ENCODE results near the gene DGKH.

DGKH gene

DNA sequence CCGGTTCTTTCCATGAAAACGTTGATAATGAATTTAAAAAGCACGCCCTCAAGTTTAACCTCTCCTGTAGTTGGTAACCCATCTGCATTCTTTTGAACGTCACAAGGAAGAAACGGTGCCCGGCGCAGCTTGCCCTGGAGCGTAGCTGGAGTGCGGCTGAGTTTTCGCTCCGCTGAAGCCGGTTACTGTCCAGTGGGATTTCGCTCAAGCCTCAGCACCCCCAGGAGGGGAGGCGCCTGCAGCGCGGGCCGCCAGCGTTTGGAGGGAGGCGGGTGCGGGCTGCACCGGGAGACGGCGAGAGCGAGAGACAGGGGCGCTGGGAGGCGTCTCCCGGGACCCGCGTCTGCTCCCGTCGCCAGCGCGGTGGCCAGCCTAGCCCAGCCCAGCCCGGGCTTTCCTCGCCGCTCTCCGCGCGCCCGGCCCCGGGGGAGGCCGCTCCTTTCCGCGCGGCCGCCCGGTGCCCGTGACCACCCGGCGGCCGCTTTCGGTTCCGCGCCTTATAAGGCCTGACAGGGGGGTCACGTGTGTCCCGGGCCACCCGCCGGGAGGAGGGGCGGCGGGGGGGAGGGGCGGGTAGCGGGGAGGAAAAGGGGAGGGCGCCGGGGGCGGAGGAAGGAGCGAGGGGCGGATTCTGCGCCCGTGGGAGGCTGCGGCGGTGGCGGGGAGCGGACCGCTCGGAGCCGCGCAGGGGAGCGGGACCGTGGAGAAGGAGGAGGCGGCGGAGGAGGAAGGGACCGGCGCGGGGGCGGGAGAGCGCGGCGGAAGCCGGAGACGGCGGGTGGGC, 8.3 kb upstream of the DGKH start:
- peak; percentile 82 to 83 for DNase-seq (ENCODE audit: low read depth in 2 of 2)

DNA sequence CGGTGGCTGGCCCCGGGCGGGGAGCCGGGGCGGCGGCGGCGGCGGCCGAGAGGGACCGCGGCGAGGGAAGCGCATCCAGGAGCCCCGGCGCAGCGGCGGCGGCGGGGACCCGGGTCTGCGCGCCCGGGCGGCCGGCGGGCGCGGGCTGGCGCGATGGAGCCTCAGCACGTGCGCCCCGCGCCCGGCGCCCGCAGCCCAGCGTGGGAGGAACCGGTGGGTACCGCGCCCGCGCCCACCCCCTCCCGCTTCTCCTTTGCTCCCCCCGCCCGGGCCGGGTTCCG, 7.8 kb upstream of the DGKH start:
- no peak for DNase-seq (ENCODE audit: low read depth in 2 of 2)

DNA sequence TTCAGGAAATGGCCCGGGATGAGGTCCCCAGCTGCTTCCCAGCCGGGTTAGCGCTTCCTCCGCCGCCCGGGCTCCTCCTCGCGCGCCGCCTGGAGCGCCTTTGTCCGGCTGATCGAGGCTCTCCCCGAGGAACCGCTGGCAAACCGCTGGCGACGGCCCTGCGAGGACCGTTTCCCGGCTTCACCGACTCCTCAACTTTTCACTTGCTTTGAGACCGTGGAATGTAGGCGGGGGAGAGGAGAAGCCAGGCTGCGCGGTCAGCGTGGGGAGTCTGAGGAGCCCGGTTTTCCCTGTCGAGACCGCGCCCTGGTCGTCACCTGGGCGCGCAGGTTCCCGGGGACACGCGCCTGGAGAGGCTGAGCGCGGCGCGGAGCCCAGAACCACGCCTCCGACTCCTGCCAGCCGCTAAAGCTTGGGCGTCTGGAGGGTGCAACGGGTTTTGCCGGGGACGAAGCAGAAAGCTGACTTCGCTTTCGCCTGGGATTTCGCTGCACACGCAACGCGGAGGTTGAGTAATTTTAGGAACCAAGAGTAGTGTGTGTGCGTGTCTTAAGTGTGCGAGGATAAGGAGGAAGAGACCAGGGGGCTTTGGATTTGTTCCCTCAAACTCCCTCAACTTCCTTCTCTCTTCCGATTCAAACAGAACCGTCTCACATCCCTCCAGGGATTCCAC, 7.3 kb upstream of the DGKH start:
- DNase-seq (ENCODE audit: low read depth in 2 of 2), result no peak

DNA sequence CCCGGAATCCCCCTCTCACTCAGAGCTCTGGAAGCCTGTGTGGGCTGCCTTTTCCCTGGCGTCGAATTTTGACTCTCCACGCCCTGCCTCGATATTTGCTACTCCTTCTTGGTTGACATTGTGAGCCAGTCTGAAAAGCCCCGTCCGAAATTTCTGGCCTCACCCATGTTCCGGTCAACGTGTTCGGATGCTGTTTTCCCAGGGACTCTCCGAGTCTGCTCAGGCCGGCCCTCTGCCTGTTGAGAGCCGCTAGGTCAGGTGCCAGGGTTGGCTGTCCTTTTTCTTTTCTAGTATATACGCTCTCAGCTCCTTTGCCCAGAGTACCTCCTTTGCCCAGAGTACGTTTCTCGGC, 6.8 kb upstream of the DGKH start:
- DNase-seq (ENCODE audit: low read depth in 2 of 2), result no peak

- no peak for DNase-seq (ENCODE audit: low read depth in 2 of 2)
Observed at GRCh38 chr13:42043676-42044075, 4.8 kb upstream of the DGKH start.

GRCh38 chr13:42046448-42046847, 2.0 kb upstream of the DGKH start:
- no peak for DNase-seq (ENCODE audit: low read depth in 2 of 2)

DNA sequence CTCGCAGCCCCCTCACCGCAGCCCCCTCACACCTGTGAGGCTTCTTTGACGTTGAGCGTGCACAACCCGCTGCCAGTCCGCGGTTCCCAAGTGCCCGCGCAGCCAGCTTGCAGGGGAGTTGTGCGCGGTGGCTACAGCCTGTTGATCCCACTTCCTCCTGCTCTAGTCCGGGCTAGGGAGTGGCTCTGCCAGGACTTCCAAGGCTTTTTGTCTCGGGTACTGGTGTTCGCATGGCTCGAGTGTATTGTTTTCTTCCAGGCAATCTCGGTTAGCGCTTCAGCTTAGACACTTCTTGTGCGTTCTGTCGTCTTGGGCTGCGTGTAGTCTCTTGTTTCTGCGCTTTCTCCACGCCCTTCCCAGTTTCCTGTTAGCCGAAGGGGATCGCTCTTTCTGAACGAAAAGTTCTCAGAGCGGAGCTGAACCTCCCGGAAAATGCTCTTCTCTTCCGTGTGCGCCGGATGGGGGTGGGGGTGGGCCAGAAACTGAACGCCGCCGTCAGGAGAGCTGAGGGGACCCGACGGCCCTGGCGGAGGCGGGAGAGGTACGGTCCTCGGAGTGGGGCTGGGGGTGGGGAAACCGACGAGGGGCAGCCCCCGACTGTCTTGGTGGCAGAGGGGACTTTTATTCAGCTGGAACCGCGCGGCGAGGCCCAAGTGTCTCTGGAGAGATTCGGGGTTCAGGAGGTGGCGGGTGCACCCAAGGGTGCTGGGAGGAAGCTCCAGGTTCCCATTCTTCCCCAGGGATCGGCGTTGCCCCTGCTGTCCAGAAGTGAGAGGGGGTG, 697 bp upstream of the DGKH start:
- no peak for DNase-seq (ENCODE audit: low read depth in 2 of 2)

DNA sequence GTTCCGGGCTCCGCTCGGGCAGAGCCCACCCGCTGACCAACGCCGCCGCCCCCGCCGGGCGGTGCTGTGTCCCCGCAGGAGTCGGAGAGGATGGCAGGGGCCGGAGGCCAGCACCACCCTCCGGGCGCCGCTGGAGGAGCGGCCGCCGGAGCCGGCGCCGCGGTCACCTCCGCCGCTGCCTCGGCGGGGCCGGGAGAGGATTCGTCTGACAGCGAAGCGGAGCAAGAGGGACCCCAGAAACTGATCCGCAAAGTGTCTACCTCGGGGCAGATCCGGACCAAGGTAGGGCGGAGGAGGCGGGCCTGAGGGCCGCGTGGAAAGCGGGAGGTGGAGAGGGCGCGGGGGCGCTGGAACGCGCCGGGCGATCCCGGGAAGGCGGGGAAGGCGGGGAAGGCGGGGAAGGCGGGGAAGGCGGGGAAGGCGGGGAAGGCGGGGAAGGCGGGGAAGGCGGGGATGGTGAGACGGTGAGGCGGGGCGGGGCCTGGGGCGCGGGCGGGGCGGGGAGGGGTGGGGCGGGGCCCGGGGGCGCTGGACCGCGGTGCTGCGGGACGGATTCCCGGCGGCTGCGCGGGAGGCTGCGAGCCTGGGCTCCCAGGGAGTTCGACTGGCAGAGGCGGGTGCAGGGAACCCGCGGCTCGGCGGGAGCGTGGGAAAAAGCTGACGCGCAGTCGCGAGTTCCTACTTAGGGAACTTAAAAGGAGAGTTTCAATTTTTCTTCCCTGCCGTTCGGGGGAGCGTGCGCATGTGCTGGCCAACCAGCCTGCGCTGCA, 421 bp downstream of the DGKH start:
- DNase-seq (ENCODE audit: low read depth in 2 of 2), result peak; percentile 19 to 37

DNA sequence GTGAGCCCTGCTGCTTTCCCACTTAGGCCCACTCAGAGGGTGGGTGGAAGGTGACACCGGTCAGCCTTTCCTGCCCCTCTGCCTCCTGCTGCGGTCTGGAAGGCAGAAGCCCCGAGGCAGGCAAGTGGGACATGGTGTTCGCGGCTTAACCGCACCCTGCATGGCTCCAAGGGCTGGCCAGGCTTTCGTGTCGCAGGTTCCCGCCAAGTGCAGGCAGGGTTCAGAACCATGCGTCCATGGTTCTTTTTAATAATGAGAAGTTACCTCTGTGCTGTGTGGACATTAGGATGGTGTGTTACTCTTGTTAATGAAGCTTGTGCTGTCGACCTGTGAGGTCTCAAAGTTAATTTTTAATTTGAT, 986 bp downstream of the DGKH start:
- DNase-seq (ENCODE audit: low read depth in 2 of 2), result no peak

DNA sequence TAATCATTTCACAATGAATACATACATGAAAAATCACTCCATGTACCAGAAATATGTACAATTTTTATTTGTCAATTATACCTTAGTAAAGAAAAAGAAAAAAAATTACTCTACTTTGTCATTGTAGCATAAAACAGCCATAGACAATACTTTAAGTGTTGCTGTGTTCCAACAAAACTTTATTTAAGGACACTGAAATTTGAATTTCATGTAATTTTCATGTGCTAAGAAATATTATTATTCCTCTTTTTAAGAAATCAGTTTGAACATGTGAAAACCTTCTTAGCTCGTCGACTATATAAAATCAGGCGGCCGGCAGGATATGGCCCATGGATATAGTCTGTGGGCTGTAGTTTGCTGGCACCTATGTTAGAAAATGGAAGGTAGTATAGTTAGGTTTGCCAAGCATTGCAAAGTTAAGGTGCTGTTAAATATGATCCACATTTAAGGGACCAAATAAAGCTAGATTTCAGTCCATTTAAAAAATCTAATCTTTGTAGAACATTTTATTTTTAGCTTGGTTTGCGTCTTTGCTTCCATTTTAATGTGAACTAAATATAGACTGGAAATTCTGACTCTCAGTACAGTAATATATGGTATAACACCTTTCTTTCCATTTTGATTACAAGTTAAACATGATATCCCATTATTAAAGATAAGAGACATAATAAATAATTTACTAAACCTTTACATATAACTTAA, 6.5 kb downstream of the DGKH start:
- DNase-seq (ENCODE audit: low read depth in 2 of 2), result no peak

GRCh38 chr13:42055500-42056085, 7.1 kb downstream of the DGKH start:
- DNase-seq (ENCODE audit: low read depth in 2 of 2), result no peak

GRCh38 chr13:42056146-42056545, 7.7 kb downstream of the DGKH start:
- no peak for DNase-seq (ENCODE audit: low read depth in 2 of 2)

- no peak for DNase-seq (ENCODE audit: low read depth in 2 of 2)
Observed at GRCh38 chr13:42056583-42056982, 8.1 kb downstream of the DGKH start.

- DNase-seq (ENCODE audit: low read depth in 2 of 2), result no peak
Observed at GRCh38 chr13:42057918-42058530, 9.6 kb downstream of the DGKH start.

GRCh38 chr13:42061943-42062342, 13.5 kb downstream of the DGKH start:
- no peak for DNase-seq (ENCODE audit: low read depth in 2 of 2)

DNA sequence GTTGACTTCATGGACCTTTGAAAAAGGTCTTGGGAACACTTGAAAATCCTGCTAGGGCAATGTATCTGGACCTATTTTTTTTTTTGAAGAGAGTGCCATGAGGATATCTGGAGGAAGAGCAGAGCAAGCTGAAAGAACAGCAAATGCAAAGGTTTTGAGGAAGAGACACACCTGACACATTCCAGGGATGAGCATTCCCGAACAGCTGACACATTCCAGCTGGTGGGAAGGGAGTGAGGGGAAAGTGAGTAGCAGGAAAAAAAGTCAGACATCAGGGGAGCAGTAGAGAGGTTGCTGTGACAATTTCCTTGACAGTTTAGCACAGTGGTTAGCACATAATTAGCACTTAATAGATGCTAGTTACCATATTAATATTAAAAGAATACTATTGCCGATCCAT, 14.7 kb downstream of the DGKH start:
- no peak for DNase-seq (ENCODE audit: low read depth in 2 of 2)

DNA sequence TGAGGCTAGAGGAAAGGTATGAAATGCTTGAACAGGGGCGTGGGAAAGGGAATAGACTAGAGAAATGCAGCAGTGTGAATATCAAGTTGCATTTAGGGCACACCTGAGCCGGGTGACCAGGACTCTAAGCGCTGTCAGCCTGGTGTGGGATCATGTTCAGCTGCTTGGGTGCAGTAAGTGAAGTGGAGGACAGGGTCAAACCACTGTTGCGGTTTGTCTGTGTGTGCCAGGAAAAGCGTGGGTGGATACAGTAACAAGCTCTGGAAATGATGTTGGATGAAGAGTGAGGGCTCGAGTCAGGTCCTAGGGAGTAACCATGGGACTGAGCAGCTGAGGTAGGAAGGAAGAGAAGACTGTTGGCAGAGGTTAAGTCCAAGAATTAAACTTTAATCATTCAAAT, 15.8 kb downstream of the DGKH start:
- DNase-seq (ENCODE audit: low read depth in 2 of 2), result no peak

DNA sequence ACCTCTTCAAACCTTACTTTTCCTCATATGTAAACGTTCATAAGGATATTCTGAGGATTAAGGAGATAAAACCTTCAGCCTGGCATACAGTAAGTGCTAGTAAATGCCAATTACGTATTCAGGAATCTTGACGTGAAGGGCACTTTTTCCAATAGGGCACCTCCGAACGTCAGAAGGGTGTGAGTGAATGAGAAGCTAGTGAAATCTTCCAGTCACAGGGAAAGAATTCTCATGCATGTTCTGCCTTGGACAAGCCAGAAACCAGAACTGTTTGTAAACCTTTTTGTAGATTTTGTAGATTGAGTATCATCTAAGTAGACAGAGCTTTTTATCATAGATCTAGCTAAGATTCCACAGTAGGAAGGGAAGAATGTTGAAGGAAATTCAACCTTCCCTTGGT, 16.5 kb downstream of the DGKH start:
- no peak for DNase-seq (ENCODE audit: low read depth in 2 of 2)

- DNase-seq (ENCODE audit: low read depth in 2 of 2), result no peak
Observed at GRCh38 chr13:42065414-42065813, 17.0 kb downstream of the DGKH start.

DNA sequence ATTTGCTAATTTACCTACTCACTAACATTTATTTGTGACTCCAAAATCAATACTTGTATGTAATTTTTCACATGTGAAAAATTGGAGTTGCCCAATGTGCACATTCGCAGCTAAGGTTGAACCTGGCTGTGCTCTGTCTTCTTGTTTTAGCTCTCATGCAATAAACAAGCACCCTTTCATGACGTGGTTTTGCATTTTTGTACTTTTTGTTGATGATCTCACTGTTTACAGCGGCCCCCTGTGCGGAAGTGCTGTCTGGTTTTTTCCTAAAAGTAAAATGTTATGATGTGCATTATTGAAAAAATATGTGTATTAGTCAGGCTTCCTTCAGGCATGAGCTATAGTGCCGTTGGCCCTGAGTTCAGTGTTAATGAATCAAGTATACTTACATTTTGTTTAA, 18.1 kb downstream of the DGKH start:
- DNase-seq (ENCODE audit: low read depth in 2 of 2), result no peak

- no peak for DNase-seq (ENCODE audit: low read depth in 2 of 2)
Observed at GRCh38 chr13:42068886-42069285, 20.4 kb downstream of the DGKH start.

Data from stimulated activated CD8-positive, alpha-beta memory T cell treated with anti-CD3 and anti-CD28 coated beads, Interleukin-15, amount 100 ng/mL, for 4 hours (primary cell).